Left renal cortex interstitium (tissue), 4 donors: ENCODE measurements around the gene DEDD2. TPM values are rescaled to one million over a fixed set of nuclear protein-coding genes. Genes with fewer than 3 reads are reported as not detected.

Source experiments
- DNase-seq, 4 donors: peaks; one replicate each; pipeline ENCODE4 v3.0.0-alpha.2; 2013; ENCODE audit warnings: low read depth in 4 of 4, low spot score in 2 of 4, missing footprints in 1 of 4
- polyA plus RNA-seq, 4 donors: library from polyadenylated mRNA; unstranded; fragments of 120-200 nt; gene quantifications; one replicate each; pipeline ENCODE4 v1.2.1, GENCODE V29; 2013; ENCODE audit not compliant: insufficient read length in 4 of 4

Gene DEDD2
- polyA plus RNA-seq, 4 donors = 22.6 to 36.7 (median 28.8) TPM

- DNase-seq = no peak
These were observed 31.8 kb upstream of the DEDD2 start for GRCh38 chr19:42249149-42249750.

- DNase-seq = no peak
These were observed 31.0 kb upstream of the DEDD2 start for GRCh38 chr19:42248270-42249148.

DNA sequence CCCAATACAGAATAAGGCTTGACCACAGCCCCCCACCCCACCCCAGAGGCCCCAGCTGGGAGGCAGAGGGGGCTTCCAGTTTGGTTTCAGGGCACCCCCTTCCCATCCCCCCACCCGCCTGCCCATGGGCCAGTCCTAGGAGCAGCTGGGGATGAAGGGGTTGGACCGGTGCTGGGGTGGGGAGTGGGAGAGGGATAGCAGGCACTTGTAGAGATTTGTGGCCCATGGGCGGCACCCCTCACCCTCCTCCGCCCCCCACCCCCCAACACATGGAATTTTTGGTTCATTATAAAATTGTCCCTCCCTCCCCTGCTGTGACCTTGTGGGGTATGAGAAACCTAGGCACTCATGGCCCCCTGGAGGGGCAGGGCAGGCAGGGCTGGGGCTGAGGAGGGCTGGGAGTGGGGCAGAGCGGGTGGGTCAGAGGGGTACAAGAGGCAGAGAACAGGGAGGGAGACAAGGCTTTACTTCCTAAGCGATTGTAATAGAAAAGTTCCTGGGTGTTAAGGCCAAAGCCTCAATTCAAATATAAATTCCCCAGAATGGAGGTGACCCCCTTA lies 30.2 kb upstream of the DEDD2 start:
- no peak for DNase-seq

DNA sequence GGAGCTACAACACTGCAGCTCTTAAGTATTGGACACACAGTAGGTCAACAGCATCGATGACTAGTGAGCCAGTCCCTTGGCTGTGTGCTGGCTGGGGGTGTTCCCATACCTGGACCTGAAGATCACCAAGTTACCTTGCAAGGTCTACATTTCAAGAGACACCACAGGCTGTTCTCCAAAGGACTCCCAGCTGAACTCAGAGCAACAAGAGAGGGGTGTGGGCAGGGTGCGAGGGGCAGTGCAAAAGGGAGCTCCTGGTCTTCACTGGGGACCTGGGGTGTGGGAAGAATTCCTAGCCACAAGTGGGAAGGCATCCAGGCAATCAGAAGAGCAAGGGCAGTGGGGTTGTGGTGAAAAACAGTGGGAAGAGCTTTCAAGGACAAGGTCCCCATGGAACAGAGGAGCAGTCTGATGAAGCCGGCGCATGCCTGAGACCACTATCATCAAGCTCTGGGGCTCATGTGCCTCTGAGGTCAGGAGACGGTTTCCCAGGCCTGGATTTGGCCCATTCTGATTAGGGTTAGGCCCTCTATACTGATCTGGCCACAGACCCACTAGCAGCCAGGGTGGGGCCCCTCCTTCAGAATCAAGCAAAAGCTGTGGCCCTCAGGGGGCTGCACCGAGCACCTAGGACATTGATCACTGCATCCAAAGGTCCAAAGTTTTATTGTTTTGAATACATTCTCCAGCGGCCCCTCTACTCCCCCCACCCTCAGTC lies 29.6 kb upstream of the DEDD2 start:
- no peak for DNase-seq

GRCh38 chr19:42246143-42246921 lies 28.9 kb upstream of the DEDD2 start:
- DNase-seq = no peak

GRCh38 chr19:42245231-42245630 lies 27.8 kb upstream of the DEDD2 start:
- DNase-seq = no peak

GRCh38 chr19:42244347-42245220 lies 27.1 kb upstream of the DEDD2 start:
- DNase-seq = peak; percentile 83 to 97 (median 94)

- peak; percentile 97 to 99 (median 98) for DNase-seq
These were observed 25.3 kb upstream of the DEDD2 start, which contains the start of gene GSK3A for GRCh38 chr19:42242512-42243409. Gene GSK3A (minus strand): TSS chr19:42242602. CDS start chr19:42242465, 137 bp downstream.

DNA sequence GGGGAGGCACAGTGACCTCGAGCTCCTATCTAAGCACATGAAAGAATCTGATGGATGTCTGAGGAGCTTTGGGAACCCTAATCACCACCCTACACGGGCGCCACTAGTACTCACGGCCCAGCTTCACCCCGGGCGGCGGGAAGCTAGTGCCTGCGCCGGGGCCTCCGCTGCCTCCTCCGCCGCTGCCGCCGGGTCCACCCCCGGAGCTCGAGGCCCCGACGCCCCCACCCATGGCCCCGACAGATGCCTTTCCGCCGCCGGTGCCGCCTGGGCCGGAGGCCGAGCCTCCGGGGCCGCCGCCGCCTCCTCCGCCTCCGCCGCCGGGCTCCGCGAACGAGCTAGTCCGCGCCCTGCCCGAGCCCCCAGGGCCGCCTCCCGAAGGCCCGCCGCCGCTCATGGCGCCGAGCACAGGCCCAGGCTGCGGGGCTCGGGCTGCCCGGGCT lies 24.6 kb upstream of the DEDD2 start:
- DNase-seq = no peak

DNA sequence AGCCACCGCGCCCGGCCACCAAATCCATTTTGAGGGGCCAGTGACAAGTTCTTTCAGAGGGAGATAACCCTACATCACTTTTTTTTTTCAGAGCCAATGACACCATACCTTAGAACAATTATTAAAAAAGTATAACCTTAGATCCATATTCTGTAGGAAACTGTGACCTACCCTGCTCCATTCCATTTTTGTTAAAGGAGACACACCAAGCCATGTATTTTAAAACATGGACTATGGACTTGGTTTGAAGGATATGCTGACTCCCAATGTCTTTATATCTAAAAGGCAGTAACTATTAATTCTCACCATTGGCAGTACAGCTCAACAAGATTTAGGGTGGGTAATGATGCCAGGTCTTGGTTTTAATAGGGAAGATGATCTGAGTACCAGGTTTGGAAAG lies 23.8 kb upstream of the DEDD2 start:
- no peak for DNase-seq

DNA sequence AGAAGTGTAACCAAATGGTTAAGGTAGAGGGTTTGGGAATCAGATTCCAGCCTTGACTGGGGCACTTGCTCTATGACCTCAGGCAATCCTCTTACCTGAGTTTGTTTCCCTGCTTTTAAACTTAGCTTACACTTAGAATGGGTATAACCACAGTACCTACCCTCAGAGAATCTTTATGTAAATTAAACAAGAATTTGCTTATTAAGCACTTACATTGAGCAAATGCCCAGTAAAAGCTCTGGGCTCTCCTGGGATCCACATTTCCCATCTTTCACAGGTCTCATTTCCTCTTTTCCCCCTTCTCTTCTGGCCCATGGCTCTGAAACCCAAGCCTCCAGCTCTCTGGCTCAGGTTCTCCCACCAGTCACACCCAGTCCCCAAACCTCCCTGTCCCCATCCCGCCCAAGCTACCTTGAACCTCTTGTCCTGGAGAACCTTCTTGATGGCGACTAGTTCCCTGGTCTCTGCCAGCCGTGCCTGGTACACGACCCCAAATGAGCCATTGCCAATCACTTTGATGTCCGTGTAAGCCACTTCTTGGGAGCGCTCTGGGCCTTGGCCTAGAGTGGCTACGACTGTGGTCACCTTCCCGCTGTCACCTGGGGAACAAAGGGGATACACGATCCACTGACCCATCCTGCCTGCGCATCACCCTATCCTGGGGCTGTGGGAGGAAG lies 22.2 kb upstream of the DEDD2 start:
- DNase-seq = no peak

DNA sequence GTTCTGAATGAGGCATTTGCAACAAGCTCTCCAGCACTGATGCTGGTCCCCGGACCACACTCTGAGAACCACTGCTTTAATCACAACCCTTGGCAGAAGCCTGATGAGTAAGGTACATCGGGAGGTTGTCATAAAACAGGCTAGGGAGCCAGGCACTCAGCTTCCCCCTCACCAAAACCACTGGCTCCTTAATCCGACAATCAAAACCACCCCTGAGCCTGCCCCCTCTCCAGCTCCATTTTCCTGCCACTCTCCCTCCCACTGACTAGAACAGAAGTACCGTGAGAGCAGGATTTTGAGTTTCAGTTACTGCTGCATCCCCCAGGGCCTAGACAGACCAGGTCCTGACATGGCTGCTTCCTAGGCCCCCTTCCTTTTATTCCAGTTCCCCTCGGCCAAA lies 17.7 kb upstream of the DEDD2 start:
- DNase-seq = no peak

DNA sequence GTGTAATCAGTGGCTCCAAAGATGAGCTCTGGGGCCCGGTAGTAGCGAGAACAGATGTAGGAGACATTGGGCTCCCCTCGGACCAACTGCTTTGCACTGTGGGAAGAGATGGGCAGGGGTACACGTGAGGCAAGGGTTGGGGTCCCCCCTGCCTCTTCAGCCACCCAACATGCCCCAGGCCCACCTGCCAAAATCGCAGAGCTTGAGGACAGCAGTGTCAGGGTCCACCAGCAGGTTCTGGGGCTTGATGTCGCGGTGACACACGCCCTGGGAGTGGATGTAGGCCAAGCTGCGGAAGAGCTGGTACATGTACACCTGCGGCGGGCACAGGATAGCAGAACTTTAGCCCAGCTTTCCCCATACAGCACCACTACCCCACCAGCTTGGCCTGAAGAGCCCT lies 16.9 kb upstream of the DEDD2 start:
- DNase-seq = no peak

DNA sequence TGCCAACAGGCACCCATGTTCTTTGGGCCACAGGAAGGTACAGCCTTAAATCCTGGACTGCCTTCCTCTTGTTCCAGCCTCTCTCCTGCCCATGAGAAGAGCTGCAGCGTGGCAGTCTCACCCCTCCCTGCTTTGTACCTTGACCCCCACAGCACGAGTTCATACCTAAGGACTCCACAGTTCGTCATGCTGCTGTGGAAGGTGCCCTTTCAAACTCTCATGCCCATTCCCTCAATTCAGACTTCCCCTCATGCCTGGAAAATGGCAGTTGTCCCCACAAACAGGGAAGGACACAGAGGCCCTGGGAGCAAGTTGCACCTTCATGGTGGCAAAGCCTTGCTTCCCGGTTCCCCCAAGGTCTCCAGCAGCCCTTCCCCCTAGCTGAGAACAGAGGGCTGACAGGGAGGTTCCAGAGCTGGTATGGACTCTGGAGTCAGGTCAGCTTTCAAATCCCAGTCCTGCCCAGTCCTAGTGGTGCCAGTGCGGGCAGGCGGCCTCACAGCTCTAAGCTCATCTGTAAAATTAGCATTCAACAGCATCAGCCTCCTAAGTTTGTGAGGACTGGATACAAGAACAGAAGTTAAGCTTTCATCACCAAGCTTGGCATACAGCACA lies 16.3 kb upstream of the DEDD2 start:
- no peak for DNase-seq

- no peak for DNase-seq
These were observed 15.6 kb upstream of the DEDD2 start for GRCh38 chr19:42233106-42233505.

DNA sequence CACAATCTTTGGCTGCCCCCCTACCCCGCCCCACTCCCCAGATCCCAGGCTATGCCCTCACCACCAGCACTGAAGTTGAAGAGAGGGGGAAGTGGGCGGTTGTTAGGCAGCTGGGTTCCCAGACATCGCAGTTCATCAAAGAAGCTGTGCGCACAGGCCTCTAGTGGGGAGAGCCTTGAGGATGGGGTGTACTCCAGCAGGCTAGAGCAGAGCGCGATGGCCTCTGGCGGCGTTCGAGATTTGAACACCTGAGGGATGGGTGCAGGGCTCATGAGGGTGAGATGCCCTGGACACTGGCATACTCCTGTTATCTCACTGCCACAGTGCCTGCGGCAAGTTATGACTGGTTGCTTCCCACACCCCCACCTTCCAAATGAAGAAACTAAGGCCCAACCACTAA lies 15.0 kb upstream of the DEDD2 start:
- DNase-seq = no peak

GRCh38 chr19:42230571-42230970 lies 13.1 kb upstream of the DEDD2 start:
- DNase-seq = no peak
